Retinal pigment epithelial cell (primary cell): Measurements from ENCODE around the gene LOC128125822.
"Not testable (repeated sequence)": the region's sequence is repeated elsewhere in the genome, so short reads cannot be mapped to it uniquely, and the experiment has no call there.

ENCODE experiments used
- DNase-seq: peaks from one replicate; pipeline ENCODE4 v3.0.0-alpha.2; 2010; ENCODE audit warnings: low read depth
- H3K4me3 ChIP-seq: 2 replicates; pipeline ENCODE4 v1.5.1; 2011; ENCODE audit warnings: mild to moderate bottlenecking, low read length, control low read depth, moderate library complexity
- CTCF ChIP-seq: conservative IDR thresholded peaks from 2 replicates; pipeline ENCODE4 v1.5.1; 2011; ENCODE audit warnings: low read depth, low read length, control low read depth, inconsistent platforms

LOC128125822 gene

GRCh38 chr6:63581355-63582013 lies 9.2 kb downstream of the LOC128125822 start:
- no peak for TF ChIP-seq CTCF
- no peak for DNase-seq
- H3K4me3 ChIP-seq: no peak overlapping the region

- H3K4me3 ChIP-seq: no peak overlapping the region
- no peak for DNase-seq
- TF ChIP-seq CTCF: no peak
Measured at GRCh38 chr6:63582579-63583231, 10.4 kb downstream of the LOC128125822 start.

GRCh38 chr6:63584125-63584514 lies 11.8 kb downstream of the LOC128125822 start:
- no peak for TF ChIP-seq CTCF
- peak; percentile 64 for DNase-seq
- no peak overlapping the region for H3K4me3 ChIP-seq

GRCh38 chr6:63584566-63584965 lies 12.3 kb downstream of the LOC128125822 start:
- no peak overlapping the region for H3K4me3 ChIP-seq
- DNase-seq: no peak
- TF ChIP-seq CTCF: no peak

- DNase-seq, H3K4me3 ChIP-seq: not testable (repeated sequence)
Measured at GRCh38 chr6:63585652-63586051, 13.4 kb downstream of the LOC128125822 start.

GRCh38 chr6:63589952-63590411 lies 17.7 kb downstream of the LOC128125822 start:
- TF ChIP-seq CTCF: no peak
- no peak for DNase-seq

GRCh38 chr6:63592886-63593285 lies 20.6 kb downstream of the LOC128125822 start:
- TF ChIP-seq CTCF: no peak
- no peak overlapping the region for H3K4me3 ChIP-seq
- DNase-seq: no peak

More at GRCh38 chr6:63589952-63590411, 17.7 kb downstream of the LOC128125822 start:
- no peak overlapping the region for H3K4me3 ChIP-seq
